Activated T-cell treated with anti-CD3 and anti-CD28 coated beads, Interleukin-2, amount 50 U/mL, for 72 hours (primary cell): ENCODE results near the gene MSANTD1. TPM values are rescaled to one million over a fixed set of nuclear protein-coding genes. Genes with fewer than 3 reads are reported as not detected.
A peak's percentile ranks its signal among the peaks of the same experiment; 100 is the strongest.

Source experiments
- ATAC-seq, 2 donors: fragments of 150-1000 bp; cut with Tn5 transposase; replicated peaks in 1 of 2; 2 replicates each; pipeline ENCODE4 v1.10.0; 2021; ENCODE audit warnings: moderate library complexity in 2 of 2, mild to moderate bottlenecking in 1 of 2
- DNase-seq, 2 donors: peaks; one replicate each; pipeline ENCODE4 v3.0.0; 2021 to 2022; ENCODE audit warnings: mixed read lengths in 1 of 2
- H3K27ac Mint-ChIP-seq: one replicate; pipeline ENCODE4 v1.8.0; 2022; ENCODE audit warnings: mild to moderate bottlenecking, moderate library complexity, mixed read lengths
- H3K27me3 Mint-ChIP-seq: one replicate; pipeline ENCODE4 v1.8.0; 2022; ENCODE audit warnings: low read depth, mixed read lengths
- H3K36me3 Mint-ChIP-seq, 2 donors: one replicate each; pipeline ENCODE4 v1.8.0; 2022; ENCODE audit warnings: mixed read lengths in 2 of 2, mild to moderate bottlenecking in 1 of 2; ENCODE audit not compliant: insufficient read depth in 2 of 2
- H3K4me1 Mint-ChIP-seq: one replicate; pipeline ENCODE4 v1.8.0; 2022; ENCODE audit warnings: low read depth, mixed read lengths
- H3K4me3 Mint-ChIP-seq, 2 donors: one replicate each; pipeline ENCODE4 v1.8.0; 2022; ENCODE audit warnings: mild to moderate bottlenecking in 2 of 2, mixed read lengths in 2 of 2, moderate library complexity in 2 of 2
- H3K9me3 Mint-ChIP-seq, 2 donors: one replicate each; pipeline ENCODE4 v1.8.0; 2022; ENCODE audit warnings: mixed read lengths in 2 of 2
- total RNA-seq, 2 donors: library from RNA; stranded (reverse); gene quantifications; one replicate each; pipeline ENCODE4 v1.2.3, GENCODE V29; 2022

Gene MSANTD1
- total RNA-seq, 2 donors from 2014 or later = 2.4 to 2.5 TPM

DNA sequence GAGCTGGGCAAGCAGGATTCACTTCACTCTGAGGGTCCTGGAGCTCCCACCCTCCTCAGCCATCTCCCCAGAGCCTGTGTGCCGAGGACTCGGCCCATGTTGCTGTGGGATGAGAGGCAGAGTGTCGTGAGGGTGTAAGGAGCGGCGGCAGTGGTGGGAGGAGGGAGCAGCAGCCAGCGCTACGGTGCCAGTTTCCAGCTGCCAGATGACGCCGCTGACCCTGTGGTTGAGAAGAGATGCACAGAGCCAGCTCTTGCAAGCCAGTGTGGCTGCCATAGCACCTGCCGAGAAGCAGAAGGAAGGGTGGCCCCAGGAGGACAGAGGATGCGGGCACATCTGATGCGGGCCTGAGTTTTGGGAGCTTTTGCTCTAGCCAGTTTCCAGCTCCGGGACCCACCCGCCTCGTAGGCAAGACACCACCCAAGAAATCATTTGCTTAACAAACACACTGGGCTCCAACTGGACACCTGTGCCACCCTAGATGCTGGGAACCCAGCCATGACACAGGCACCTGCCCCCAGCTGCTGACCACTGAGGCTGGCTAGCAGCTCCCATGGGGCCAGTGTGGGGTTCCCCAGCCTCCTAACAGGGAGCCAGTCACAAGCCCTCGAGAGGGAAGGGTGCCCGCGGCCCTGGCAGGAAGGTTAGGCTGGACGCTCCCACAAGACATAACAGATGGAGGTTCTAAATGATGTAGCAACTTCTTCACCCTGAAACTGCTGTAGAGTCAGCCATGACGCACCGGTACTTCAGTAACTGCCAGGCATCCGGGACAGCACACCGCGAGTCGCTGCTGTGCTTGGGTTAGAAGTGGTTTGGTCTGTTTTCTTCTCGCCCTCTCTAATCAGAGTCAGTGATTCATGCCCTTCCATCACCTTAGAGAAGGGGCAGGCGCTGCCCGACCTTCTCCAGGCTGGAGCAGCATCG, 8.9 kb downstream of the MSANTD1 start:
- Mint-ChIP-seq H3K4me3 (no peak overlapping the region), H3K27me3 (no peaks in the 10 kb centered on the region), H3K9me3 (no peaks in the 10 kb centered on the region), H3K27ac (no peak overlapping the region), H3K4me1 (no peaks in the 10 kb centered on the region), H3K36me3 (no peaks in the 10 kb centered on the region)
- ATAC-seq (peak; percentile 18 to 59), DNase-seq (no peak)

DNA sequence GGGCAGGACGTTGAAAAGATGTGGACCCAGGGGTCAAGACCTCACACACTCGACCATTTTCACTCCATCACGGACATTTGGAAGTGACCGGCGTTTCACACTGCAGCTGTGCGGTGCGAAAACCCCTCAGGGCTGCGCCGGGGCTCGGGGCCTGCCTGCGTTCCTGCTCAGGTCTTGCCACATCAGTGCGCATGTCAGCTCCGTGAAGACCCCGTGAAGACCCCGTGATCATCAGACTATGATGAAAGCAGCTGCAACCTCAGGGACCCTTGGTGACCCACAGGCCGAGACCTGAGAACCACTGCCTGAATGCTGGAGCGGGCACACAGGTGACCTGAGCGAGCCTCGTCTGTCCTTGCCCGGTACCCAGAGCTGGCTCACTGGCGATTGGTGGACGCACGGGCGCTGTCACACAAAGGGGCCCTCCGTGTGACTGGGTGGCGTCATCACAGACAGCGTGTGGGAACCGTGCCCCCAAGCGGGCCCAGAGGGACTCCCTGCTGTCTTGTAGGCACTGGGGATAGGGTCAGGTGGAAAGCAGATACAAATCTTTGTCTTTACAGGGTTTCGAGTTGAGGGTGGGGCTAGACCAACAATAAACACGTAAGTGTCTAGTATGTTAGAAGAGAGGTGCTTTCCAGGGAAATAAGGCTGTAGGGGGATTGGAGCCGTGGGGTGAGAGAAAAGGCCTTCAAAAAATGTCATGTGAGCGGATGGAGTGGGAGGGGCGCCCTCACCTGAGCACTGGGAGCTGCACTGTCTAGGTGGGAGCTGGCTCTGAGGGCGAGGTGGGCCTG, 12.7 kb downstream of the MSANTD1 start:
- H3K36me3 Mint-ChIP-seq = no peaks in the 10 kb centered on the region
- no peaks in the 10 kb centered on the region for H3K27me3 Mint-ChIP-seq
- H3K4me3 Mint-ChIP-seq = no peak overlapping the region
- no peak for ATAC-seq
- DNase-seq = no peak
- H3K27ac Mint-ChIP-seq = no peak overlapping the region
- H3K4me1 Mint-ChIP-seq = no peaks in the 10 kb centered on the region
- no peaks in the 10 kb centered on the region for H3K9me3 Mint-ChIP-seq

DNA sequence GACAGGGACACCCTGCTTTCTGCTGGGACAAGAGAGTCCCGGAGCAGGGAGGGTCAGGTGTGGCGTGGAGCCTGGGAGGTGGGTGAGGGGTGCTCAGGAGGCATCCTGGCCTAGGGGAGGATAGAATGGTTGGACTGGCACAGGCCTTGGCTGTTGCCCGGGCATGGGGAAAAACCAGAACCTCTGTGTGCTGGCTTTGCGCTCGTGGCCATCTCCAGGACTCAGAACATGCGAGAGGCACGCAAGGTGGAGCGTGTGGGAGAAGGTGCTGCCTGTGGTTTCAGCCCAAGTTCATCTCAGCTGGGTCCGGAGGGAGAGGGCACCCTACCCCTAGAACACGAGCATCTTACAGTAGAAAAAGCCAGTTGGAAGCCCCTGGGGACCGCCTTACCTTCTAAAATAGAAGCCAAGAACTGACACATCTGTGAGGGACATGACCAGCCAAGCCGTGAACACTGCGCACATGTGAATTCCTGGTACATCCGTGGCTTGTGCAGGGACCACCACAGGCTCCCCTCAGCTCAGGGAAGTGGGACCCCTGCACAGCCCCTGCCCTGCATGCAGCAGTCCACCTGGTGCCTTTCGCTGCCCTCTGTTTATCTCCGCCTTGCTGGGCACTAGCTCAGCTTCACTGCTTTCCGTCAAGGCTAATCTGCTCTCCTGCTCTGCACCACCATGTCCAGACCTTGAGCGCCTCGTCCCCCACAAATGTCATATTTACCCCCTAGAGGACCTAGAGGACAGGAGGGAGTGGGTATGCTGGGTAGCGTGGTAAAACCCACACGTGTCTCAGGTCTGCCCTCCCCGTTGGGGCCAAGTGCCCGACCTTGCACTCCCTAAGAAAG, 13.5 kb downstream of the MSANTD1 start:
- no peaks in the 10 kb centered on the region for H3K27me3 Mint-ChIP-seq
- peak in 1 of 2 donors; percentile 20 for ATAC-seq
- H3K36me3 Mint-ChIP-seq = no peaks in the 10 kb centered on the region
- H3K4me1 Mint-ChIP-seq = no peaks in the 10 kb centered on the region
- DNase-seq = no peak
- no peaks in the 10 kb centered on the region for H3K9me3 Mint-ChIP-seq
- no peak overlapping the region for H3K27ac Mint-ChIP-seq
- H3K4me3 Mint-ChIP-seq = no peak overlapping the region

DNA sequence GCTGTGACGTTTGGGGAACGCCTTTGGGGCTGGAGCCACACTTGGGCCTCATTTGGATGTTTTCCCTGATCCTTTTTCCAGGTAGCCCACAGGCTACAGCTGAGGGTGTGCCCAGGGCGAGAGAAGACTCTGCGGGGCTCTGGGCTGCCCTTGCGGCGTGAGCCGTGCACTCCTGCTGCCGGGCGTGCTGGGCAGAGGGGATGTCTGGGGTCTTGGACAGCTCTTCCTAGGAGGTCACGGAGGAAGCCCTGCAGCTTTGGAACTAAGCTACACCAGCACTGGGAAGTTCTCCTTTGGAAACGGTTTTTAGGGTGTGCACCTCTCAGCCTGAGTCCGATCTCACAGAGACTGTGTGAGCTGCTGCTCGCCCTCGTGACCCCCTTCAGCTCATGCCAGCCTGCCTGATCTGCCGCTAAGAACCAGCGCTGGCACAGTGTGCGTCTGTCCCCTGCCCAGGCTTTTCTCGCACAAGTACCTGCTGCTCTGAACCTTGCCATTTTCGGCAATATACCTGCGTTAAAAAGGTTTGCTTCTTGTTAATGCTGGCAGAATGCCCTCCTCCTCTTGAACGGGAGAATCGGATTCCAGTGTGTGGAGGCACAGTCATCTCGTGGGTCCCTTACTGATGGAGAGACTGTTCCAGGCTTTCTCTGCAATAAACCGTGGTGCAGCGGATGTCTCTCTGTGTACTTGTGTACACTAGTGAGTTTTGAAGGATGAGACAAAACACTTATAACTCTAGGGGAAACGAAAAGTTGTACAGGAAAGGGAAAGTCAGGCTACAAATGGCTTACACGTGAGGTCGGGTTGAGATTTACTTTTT, 14.3 kb downstream of the MSANTD1 start:
- no peak for ATAC-seq
- Mint-ChIP-seq H3K4me3 (no peak overlapping the region), H3K36me3 (no peaks in the 10 kb centered on the region), H3K27ac (no peak overlapping the region), H3K9me3 (no peaks in the 10 kb centered on the region), H3K4me1 (no peaks in the 10 kb centered on the region), H3K27me3 (no peaks in the 10 kb centered on the region)
- no peak for DNase-seq

DNA sequence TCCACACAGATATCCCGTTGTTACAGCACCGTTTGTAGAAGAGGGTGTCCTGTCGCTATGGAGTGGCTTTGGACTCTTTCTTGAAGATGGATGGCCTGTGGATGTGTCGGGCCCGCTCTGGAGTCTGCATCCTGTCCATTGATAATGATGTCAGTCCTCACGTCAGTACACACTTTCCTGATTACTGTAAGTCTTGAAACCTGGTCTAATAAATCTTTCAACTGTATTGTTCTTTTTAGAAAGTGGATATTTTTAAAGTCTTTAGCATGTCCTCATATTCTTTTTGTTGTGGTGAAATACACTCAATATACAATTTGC, 14.9 kb downstream of the MSANTD1 start:
- H3K36me3 Mint-ChIP-seq = no peaks in the 10 kb centered on the region
- no peak overlapping the region for H3K4me3 Mint-ChIP-seq
- no peaks in the 10 kb centered on the region for H3K4me1 Mint-ChIP-seq
- no peak for DNase-seq
- no peak overlapping the region for H3K27ac Mint-ChIP-seq
- ATAC-seq = no peak
- H3K27me3 Mint-ChIP-seq = no peaks in the 10 kb centered on the region
- H3K9me3 Mint-ChIP-seq = no peaks in the 10 kb centered on the region

DNA sequence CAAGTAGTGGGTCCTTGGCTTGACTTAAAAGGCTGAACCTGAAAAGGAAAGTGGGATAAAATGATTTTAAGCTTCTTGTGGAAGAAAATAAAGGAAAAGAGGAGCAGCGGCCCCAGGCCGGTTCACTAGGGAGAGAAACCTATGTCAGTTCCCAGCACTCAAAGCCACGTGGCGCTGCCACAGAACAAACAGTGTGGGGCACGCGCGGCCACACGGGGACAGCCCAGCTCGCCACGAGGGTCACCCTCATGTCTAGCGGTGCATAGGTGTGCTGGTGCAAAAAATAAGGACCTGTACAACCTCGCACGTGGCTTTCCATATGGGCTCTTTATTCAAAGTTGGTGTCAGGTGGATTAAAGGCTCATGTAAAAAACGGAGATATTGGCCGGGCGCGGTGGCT, 17.1 kb downstream of the MSANTD1 start:
- Mint-ChIP-seq H3K4me1 (no peaks in the 10 kb centered on the region), H3K27ac (no peak overlapping the region), H3K4me3 (no peak overlapping the region), H3K36me3 (no peaks in the 10 kb centered on the region), H3K27me3 (no peaks in the 10 kb centered on the region), H3K9me3 (no peaks in the 10 kb centered on the region)
- no peak for ATAC-seq
- no peak for DNase-seq

DNA sequence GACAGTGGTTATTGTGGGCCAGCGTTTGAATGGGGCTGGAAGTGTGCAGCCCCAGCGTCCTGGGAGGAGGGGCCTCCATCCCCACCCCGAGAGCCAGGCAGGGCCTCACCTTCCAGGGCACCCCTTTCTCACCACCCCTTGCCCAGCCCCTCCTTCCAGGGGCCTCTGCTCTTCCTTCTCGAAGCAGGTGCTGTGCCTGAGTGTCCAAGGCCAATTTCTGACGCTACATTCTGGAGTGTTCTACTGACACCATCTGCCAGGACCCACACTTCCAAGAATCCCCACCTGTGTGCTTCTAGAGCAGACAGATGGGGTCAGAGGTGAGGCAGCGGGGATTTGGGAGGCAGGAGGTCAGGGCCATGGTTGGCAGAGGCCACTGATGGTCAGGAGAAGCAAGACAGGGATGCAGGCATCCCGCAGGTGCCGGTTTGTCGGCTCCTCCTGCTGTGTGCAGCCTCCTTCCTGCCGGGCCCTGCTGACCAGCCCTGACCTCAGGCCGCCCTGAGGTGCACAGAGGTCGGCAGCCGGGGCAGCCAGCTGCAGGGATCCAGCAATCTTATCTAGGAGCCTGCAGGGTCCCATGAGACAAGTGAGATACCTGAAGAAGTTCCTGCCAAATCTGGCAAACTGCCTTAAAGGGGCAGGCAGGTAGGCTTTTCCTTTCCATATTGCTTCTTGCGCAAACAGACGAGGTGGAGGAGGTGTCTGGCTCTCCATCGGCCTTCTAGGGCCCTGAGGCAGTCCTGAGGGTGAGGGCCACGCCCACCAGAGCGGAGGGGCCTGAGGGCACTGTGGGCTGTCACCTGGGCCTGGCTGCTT, 18.8 kb downstream of the MSANTD1 start:
- no peaks in the 10 kb centered on the region for H3K27me3 Mint-ChIP-seq
- ATAC-seq (no peak), DNase-seq (no peak)
- no peaks in the 10 kb centered on the region for H3K9me3 Mint-ChIP-seq
- H3K27ac Mint-ChIP-seq = no peak overlapping the region
- H3K4me3 Mint-ChIP-seq = no peak overlapping the region
- no peaks in the 10 kb centered on the region for H3K36me3 Mint-ChIP-seq
- H3K4me1 Mint-ChIP-seq = no peaks in the 10 kb centered on the region

DNA sequence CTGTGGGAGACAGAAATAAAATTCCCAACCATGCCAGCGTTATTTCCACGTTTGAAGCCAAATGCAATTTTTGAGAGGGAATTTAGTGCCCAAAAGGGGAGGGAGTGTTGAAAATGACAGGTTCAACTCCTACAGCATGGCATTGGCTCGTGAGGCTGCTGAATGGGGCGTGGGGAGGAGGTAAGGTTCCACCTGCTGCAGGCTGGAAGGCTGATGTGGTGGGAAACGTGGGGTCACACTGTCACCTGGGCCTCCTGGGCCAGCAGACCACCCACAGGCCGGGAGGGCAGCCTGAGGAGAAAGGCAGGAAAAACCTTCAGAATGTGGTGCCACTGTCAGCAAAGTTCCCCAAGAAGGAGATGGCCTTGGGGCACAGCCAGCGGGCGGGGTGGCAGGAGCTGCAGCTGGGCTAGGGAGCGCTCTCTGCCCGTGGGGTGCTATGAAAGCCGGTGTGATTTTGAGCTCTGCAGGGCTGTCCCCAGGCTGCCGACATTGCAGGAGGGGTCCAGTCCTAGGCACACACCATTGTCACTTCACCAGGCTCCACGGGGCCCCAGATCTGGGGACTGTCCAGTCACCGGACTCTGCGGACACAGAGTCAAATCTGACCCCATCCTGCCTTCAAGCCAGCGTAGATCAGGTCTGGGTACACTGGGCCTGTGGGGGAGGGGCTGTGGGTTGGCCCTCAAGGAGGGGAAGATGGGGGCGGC, 19.6 kb downstream of the MSANTD1 start:
- no peak overlapping the region for H3K27ac Mint-ChIP-seq
- H3K27me3 Mint-ChIP-seq = no peaks in the 10 kb centered on the region
- DNase-seq (no peak), ATAC-seq (no peak)
- H3K36me3 Mint-ChIP-seq = peaks cover 0 to under 1% of the 10 kb centered on the region in 2 donors
- no peaks in the 10 kb centered on the region for H3K9me3 Mint-ChIP-seq
- peaks cover 4% of the 10 kb centered on the region for H3K4me1 Mint-ChIP-seq
- no peak overlapping the region for H3K4me3 Mint-ChIP-seq

DNA sequence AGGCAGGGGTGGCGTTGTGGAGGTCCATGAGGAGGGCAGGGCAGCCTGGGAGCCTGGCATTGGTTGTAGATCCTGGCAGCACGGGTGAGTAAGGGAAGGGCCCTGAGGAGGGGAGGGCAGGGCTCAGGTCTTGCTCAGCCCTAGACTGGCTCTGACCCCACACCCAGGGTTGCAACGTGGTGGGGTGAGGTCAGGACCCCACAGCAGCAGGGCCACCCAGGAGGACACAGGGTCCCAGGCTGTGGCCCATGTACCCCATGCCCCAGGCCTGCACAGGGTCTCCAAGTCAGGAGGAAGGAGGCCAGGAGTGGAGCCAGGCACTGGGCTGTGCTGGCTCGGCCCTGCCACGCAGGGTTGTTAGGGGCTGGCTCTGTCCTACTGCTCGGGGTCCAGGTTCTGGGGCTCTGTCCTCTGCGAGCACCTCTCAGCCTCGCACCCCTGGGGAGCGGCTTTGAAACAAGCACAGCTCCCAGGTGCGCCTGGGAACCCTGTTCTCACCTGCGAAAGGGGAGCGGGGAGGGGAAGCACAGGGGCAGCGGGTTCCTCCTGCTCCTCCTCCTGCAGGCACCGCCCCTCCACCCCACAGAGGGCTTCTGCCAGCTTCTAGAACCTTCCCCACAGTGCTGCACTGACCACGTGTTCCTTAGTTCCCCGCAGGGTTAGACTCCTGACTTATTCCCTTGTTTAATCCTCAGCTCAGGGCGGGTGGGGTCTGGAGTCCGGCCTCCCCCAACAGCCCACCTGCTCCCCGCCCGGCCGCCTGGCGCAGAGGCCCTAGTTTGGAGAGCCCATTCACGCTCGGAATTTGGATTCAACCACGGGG, 20.4 kb downstream of the MSANTD1 start:
- no peaks in the 10 kb centered on the region for H3K9me3 Mint-ChIP-seq
- peaks cover 5% of the 10 kb centered on the region for H3K4me1 Mint-ChIP-seq
- ATAC-seq (peak in 1 of 2 donors; percentile 13), DNase-seq (no peak)
- no peak overlapping the region for H3K4me3 Mint-ChIP-seq
- peaks cover 0 to 1% of the 10 kb centered on the region in 2 donors for H3K36me3 Mint-ChIP-seq
- no peak overlapping the region for H3K27ac Mint-ChIP-seq
- H3K27me3 Mint-ChIP-seq = no peaks in the 10 kb centered on the region

DNA sequence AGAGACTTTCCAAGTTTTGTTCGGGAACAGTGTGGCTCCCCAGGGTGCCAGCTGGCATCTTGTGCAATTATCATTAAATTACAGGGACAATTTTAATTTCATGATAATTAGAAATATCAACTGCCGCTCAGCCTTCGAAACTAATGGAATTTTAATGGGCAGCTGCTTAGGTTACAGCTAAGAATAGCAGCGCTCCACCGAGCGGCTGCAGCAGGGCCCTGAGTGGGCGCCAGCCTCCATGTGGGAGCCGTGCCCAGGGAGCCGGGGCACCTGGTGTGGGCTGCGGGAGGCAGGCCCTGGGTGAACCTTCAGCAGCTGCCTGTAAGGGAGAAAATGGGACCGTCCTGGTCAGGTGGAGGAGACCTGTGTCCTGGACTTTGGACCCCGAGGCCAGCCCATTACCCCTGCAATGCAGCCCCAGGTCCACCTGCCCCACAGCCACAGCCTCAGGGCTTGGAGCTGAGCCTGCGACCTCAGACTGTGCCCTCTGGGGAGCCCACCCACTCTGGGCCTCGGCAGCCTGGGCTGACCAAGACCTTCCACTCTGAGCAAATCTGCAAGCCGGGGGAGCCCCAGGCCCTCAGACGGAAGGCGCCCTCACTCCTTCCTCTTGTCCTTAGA, 21.1 kb downstream of the MSANTD1 start:
- peaks cover 5% of the 10 kb centered on the region for H3K4me1 Mint-ChIP-seq
- peaks cover 0 to 1% of the 10 kb centered on the region in 2 donors for H3K36me3 Mint-ChIP-seq

More for the DNA sequence above, 21.1 kb downstream of the MSANTD1 start:
- DNase-seq (no peak), ATAC-seq (no peak)
- Mint-ChIP-seq H3K27me3 (no peaks in the 10 kb centered on the region), H3K9me3 (no peaks in the 10 kb centered on the region), H3K4me3 (no peak overlapping the region), H3K27ac (no peak overlapping the region)
